ENCODE results near the gene DNAJB11. TPM values are rescaled to one million over a fixed set of nuclear protein-coding genes. Genes with fewer than 3 reads are reported as not detected.
A peak's percentile ranks its signal among the peaks of the same experiment; 100 is the strongest.

The DNAJB11 gene
- total RNA-seq, 1 donor from 2014 or later: 93.5 TPM

GRCh38 chr3:186614266-186614596 is 43.7 kb downstream of the DNAJB11 start:
- TF ChIP-seq CTCF (IDR thresholded peaks at IDR 0.05; ENCODE audit: insufficient read depth, low read length, poor library complexity, severe bottlenecking): no peak
- H3K27me3 ChIP-seq (ENCODE audit: control insufficient read depth, insufficient read depth, low read length): peaks cover 5% of the 10 kb centered on the region
- DNase-seq (ENCODE audit: low read depth): no peak
- H3K4me3 ChIP-seq (ENCODE audit: low read depth, low read length): no peak overlapping the region
- H3K36me3 ChIP-seq (ENCODE audit: control insufficient read depth, insufficient read depth, low read length): no peaks in the 10 kb centered on the region

DNA sequence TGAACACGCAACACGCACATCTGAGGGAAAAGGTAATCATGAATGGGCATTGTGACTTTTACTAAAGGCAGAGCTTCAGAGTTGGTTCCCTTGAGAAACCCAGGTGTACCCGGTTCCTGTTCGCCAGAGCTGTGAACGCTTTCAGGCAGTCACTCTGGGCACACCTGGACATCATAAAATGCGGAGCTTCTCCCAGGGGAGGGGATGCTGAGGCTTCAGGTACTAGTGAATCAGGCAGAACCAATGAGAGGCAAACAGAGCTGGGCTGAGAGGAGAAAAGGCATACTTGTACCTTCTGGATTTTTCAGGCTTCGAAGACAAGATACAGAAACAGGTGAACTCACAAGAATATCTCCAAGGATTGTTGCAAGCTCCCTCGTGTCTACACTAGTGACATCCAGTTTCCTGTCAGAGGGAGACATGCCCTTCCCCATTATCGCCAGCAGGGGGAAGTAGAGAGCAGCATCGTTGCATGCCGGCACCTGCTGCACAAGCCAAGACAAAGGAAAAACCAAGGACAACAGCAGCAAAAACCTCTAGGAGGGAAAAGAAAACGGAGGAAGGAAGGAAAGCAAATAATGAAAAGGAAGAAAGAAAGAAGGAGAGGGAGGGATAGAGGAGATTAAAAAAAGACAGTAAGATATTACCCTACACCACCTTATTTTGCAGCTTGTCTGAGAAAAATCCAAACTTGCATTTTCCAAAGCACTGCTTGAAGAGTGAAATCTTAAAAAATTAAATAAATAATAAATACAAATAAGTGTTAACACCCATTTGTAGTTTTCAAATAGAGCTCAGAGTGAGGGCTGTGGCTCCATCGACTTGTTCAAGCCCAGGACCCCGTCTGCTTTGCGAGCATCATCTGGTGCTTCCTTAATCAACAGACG is 44.3 kb downstream of the DNAJB11 start:
- TF ChIP-seq CTCF (IDR thresholded peaks at IDR 0.05; ENCODE audit: insufficient read depth, low read length, poor library complexity, severe bottlenecking): peak; percentile 97
- DNase-seq (ENCODE audit: low read depth): no peak
- Histone ChIP-seq H3K27me3 (ENCODE audit: control insufficient read depth, insufficient read depth, low read length) (peaks cover 5% of the 10 kb centered on the region), H3K4me3 (ENCODE audit: low read depth, low read length) (no peak overlapping the region), H3K36me3 (ENCODE audit: control insufficient read depth, insufficient read depth, low read length) (no peaks in the 10 kb centered on the region)

DNA sequence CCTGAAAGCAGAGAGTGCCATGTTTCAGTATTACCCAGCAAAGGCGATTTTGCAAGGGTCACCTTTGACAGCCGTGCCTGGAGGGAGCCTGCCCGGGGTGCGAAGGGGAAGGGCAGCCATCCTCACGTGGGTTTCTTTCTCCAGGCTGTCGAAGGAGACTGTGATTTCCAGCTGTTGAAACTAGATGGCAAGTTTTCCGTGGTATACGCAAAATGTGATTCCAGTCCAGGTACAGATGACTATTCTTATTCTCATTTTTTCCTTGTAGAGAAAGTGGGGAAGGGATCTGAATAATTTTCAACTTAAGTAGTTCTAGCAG is 45.7 kb downstream of the DNAJB11 start:
- Histone ChIP-seq H3K27me3 (ENCODE audit: control insufficient read depth, insufficient read depth, low read length) (peaks cover 5% of the 10 kb centered on the region), H3K36me3 (ENCODE audit: control insufficient read depth, insufficient read depth, low read length) (no peaks in the 10 kb centered on the region), H3K4me3 (ENCODE audit: low read depth, low read length) (no peak overlapping the region)
- DNase-seq (ENCODE audit: low read depth): no peak
- TF ChIP-seq CTCF (IDR thresholded peaks at IDR 0.05; ENCODE audit: insufficient read depth, low read length, poor library complexity, severe bottlenecking): no peak

- peak; percentile 91 for DNase-seq (ENCODE audit: low read depth)
- TF ChIP-seq CTCF (IDR thresholded peaks at IDR 0.05; ENCODE audit: insufficient read depth, low read length, poor library complexity, severe bottlenecking): peak; percentile 96
- H3K27me3 ChIP-seq (ENCODE audit: control insufficient read depth, insufficient read depth, low read length): peaks cover 3% of the 10 kb centered on the region
- peak overlapping the region; percentile 21 for H3K4me3 ChIP-seq (ENCODE audit: low read depth, low read length)
- H3K36me3 ChIP-seq (ENCODE audit: control insufficient read depth, insufficient read depth, low read length): no peaks in the 10 kb centered on the region
Observed at GRCh38 chr3:186617036-186617946, 46.8 kb downstream of the DNAJB11 start.

DNA sequence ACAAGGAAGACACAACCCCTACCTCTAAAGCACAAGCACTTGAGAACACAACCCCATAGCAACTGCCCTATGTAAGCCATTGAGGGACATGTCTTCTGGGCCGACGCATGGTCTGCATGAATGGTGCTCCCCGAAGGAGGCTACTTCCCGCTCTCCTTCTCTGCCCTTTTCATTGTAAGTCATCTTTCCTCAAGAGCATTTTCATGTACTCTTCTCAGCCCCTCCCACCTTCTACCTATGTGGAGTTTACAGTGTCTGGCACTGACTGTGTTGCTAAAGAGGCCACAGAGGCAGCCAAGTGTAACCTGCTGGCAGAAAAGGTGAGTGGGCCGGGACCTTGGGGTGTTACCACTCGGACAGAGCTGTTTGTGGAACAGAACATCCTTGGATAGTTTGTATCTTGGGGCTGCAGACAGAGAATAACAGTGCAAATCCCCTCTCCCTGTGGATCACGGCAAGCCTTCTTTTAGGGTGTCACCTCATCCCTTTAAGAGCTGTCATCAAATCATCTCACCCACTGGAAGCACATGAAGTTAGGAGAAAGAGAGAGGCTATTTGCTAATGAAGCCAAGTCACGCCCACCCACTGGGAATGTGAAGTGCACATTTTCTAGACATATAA is 47.9 kb downstream of the DNAJB11 start:
- H3K36me3 ChIP-seq (ENCODE audit: control insufficient read depth, insufficient read depth, low read length): no peaks in the 10 kb centered on the region
- peaks cover 1% of the 10 kb centered on the region for H3K27me3 ChIP-seq (ENCODE audit: control insufficient read depth, insufficient read depth, low read length)
- DNase-seq (ENCODE audit: low read depth): no peak
- no peak overlapping the region for H3K4me3 ChIP-seq (ENCODE audit: low read depth, low read length)
- no peak for TF ChIP-seq CTCF (IDR thresholded peaks at IDR 0.05; ENCODE audit: insufficient read depth, low read length, poor library complexity, severe bottlenecking)

All from kidney epithelial cell (primary cell).